ENCODE results near the gene CMKLR1. TPM values are rescaled to one million over a fixed set of nuclear protein-coding genes. Genes with fewer than 3 reads are reported as not detected.

The CMKLR1 gene
- total and polyA plus RNA-seq, 2 donors (not counting 1 experiment from before 2014, with no cell fraction given) = 0.06 to 0.54 TPM

- H3K36me3 ChIP-seq (replicated peaks in 1 of 2; ENCODE audit: control extremely low read depth in 1 of 2, control insufficient read depth in 1 of 2, extremely low read depth in 1 of 2, insufficient read depth in 2 of 2, low read length in 1 of 2) = no peaks in the 10 kb centered on the region
- Mint-ChIP-seq H3K4me1 (no peaks in the 10 kb centered on the region), H3K27ac (no peak overlapping the region), H3K4me3 (no peak overlapping the region), H3K27me3 (peaks cover 24% of the 10 kb centered on the region), H3K9me3 (ENCODE audit: insufficient read depth) (no peaks in the 10 kb centered on the region)
- H3K79me2 ChIP-seq (ENCODE audit: control insufficient read depth, insufficient read depth, low read length) = no peaks in the 10 kb centered on the region
- H4K20me1 ChIP-seq (ENCODE audit: control insufficient read depth, insufficient read depth, low read length, poor library complexity, severe bottlenecking) = no peaks in the 10 kb centered on the region
- H3K9ac ChIP-seq (ENCODE audit: low read length) = no peak overlapping the region
- H3K27me3 ChIP-seq (replicated peaks in 1 of 4; ENCODE audit: control extremely low read depth in 1 of 4, control insufficient read depth in 3 of 4, insufficient read depth in 4 of 4, low read length in 3 of 4) = peaks cover 0 to 6% (median 0%) of the 10 kb centered on the region in 4 experiments
- no peaks in the 10 kb centered on the region for H3K4me1 ChIP-seq (ENCODE audit: control insufficient read depth in 2 of 2, insufficient read depth in 2 of 2, low read length in 2 of 2)
- H2AFZ ChIP-seq (ENCODE audit: insufficient read depth, low read depth, low read length, poor library complexity, severe bottlenecking) = no peak overlapping the region
- no peak overlapping the region for H3K4me2 ChIP-seq (replicated peaks; ENCODE audit: low read depth, low read length, poor library complexity, severe bottlenecking)
- H3K27ac ChIP-seq (ENCODE audit: low read length in 2 of 2) = no peak overlapping the region
- DNase-seq (no peak), ATAC-seq (ENCODE audit: low read depth) (no peak)
- H3K9me3 ChIP-seq (ENCODE audit: control extremely low read depth in 1 of 3, control insufficient read depth in 2 of 3, insufficient read depth in 1 of 3, low read length in 2 of 3) = no peaks in the 10 kb centered on the region
- ChIA-PET CTCF (no interaction called here), POLR2A (no interaction called here)
- no peak overlapping the region for H3K4me3 ChIP-seq (ENCODE audit: control extremely low read depth in 1 of 5, extremely low read depth in 1 of 5, insufficient read depth in 1 of 5, low read depth in 2 of 5, low read length in 4 of 5)
- TF ChIP-seq CTCF (IDR thresholded peaks at IDR 0.05) (no peak), EZH2 (IDR thresholded peaks at IDR 0.05; ENCODE audit: borderline replicate concordance, insufficient read depth, low read depth, low read length, poor library complexity, severe bottlenecking) (no peak)
- intact Hi-C loops (cut with micrococcal nuclease) = no loop called here
Measured at GRCh38 chr12:108352591-108352990, 13.5 kb upstream of the CMKLR1 start.

- TF ChIP-seq EZH2 (IDR thresholded peaks at IDR 0.05; ENCODE audit: borderline replicate concordance, insufficient read depth, low read depth, low read length, poor library complexity, severe bottlenecking) (no peak), CTCF (IDR thresholded peaks at IDR 0.05) (no peak)
- Mint-ChIP-seq H3K27me3 (peaks cover 32% of the 10 kb centered on the region), H3K4me1 (no peaks in the 10 kb centered on the region), H3K9me3 (ENCODE audit: insufficient read depth) (no peaks in the 10 kb centered on the region), H3K27ac (no peak overlapping the region), H3K4me3 (no peak overlapping the region)
- Histone ChIP-seq H2AFZ (ENCODE audit: insufficient read depth, low read depth, low read length, poor library complexity, severe bottlenecking) (no peak overlapping the region), H3K4me2 (replicated peaks; ENCODE audit: low read depth, low read length, poor library complexity, severe bottlenecking) (no peak overlapping the region), H3K36me3 (replicated peaks in 1 of 2; ENCODE audit: control extremely low read depth in 1 of 2, control insufficient read depth in 1 of 2, extremely low read depth in 1 of 2, insufficient read depth in 2 of 2, low read length in 1 of 2) (no peaks in the 10 kb centered on the region), H3K9me3 (ENCODE audit: control extremely low read depth in 1 of 3, control insufficient read depth in 2 of 3, insufficient read depth in 1 of 3, low read length in 2 of 3) (no peaks in the 10 kb centered on the region), H3K9ac (ENCODE audit: low read length) (no peak overlapping the region), H3K27ac (ENCODE audit: low read length in 2 of 2) (no peak overlapping the region), H3K4me3 (ENCODE audit: control extremely low read depth in 1 of 5, extremely low read depth in 1 of 5, insufficient read depth in 1 of 5, low read depth in 2 of 5, low read length in 4 of 5) (no peak overlapping the region), H4K20me1 (ENCODE audit: control insufficient read depth, insufficient read depth, low read length, poor library complexity, severe bottlenecking) (no peaks in the 10 kb centered on the region), H3K4me1 (ENCODE audit: control insufficient read depth in 2 of 2, insufficient read depth in 2 of 2, low read length in 2 of 2) (no peaks in the 10 kb centered on the region), H3K27me3 (replicated peaks in 1 of 4; ENCODE audit: control extremely low read depth in 1 of 4, control insufficient read depth in 3 of 4, insufficient read depth in 4 of 4, low read length in 3 of 4) (peaks cover 0 to 9% (median 0%) of the 10 kb centered on the region in 4 experiments), H3K79me2 (ENCODE audit: control insufficient read depth, insufficient read depth, low read length) (no peaks in the 10 kb centered on the region)
- CTCF ChIA-PET = no interaction called here
- 100% methylated on average over 2 of the region's 3 CpGs for WGBS (ENCODE audit: insufficient coverage)
- POLR2A ChIA-PET = no interaction called here
- intact Hi-C loops (cut with micrococcal nuclease) = no loop called here
- no peak for ATAC-seq (ENCODE audit: low read depth)
- DNase-seq = no peak
Measured at GRCh38 chr12:108350511-108350910, 11.4 kb upstream of the CMKLR1 start.

Measured in B cell (primary cell).